Heart right ventricle (tissue), 16 donors: ENCODE measurements around the gene AMN1. TPM values are rescaled to one million over a fixed set of nuclear protein-coding genes. Genes with fewer than 3 reads are reported as not detected.
"Not testable (repeated sequence)": the region's sequence is repeated elsewhere in the genome, so short reads cannot be mapped to it uniquely, and the experiment has no call there.

Experiments used
- ATAC-seq, 8 donors: fragments of 200-7000 bp; cut with Tn5 transposase; one replicate each; pipeline ENCODE4 v1.9.1; 2020; ENCODE audit warnings: mild to moderate bottlenecking in 8 of 8, moderate library complexity in 8 of 8, moderate number of reproducible peaks in 1 of 8
- DNase-seq, 2 donors: peaks; one replicate each; pipeline ENCODE4 v3.0.0-alpha.2; 2020
- H3K27ac ChIP-seq, 10 donors: fragments of 200-600 bp; sonication (generic) in 2 of 10; one replicate each; pipeline versions ENCODE4 v1.5.0 to v1.8.0; 2020 to 2022; ENCODE audit warnings: mild to moderate bottlenecking in 3 of 10
- H3K27me3 ChIP-seq, 7 donors: fragments of 200-600 bp; one replicate each; pipeline ENCODE4 v1.8.0; 2021 to 2022; ENCODE audit warnings: mild to moderate bottlenecking in 2 of 7
- H3K36me3 ChIP-seq, 9 donors: fragments of 200-600 bp; sonication (generic) in 1 of 9; one replicate each; pipeline versions ENCODE4 v1.5.0 to v1.8.0; 2020 to 2022; ENCODE audit warnings: mild to moderate bottlenecking in 2 of 9
- H3K4me1 ChIP-seq, 9 donors: fragments of 200-600 bp; sonication (generic) in 1 of 9; one replicate each; pipeline versions ENCODE4 v1.5.0 to v1.8.0; 2020 to 2022; ENCODE audit warnings: mild to moderate bottlenecking in 4 of 9
- H3K4me3 ChIP-seq, 10 donors: fragments of 200-600 bp; sonication (generic) in 2 of 10; one replicate each; pipeline versions ENCODE4 v1.5.0 to v1.8.0; 2020 to 2022; ENCODE audit warnings: mild to moderate bottlenecking in 7 of 10, moderate library complexity in 2 of 10
- H3K9me3 ChIP-seq, 11 donors: fragments of 200-600 bp in 10 of 11; sonication (generic) in 2 of 11; one replicate each; pipeline versions ENCODE4 v1.5.0 to v1.8.0; 2013 to 2022; ENCODE audit warnings: mild to moderate bottlenecking in 2 of 11, control low read depth in 1 of 11, moderate library complexity in 1 of 11
- CTCF ChIP-seq, 9 donors: fragments of 200-600 bp; sonication (generic) in 2 of 9; IDR thresholded peaks; one replicate each; pipeline versions ENCODE4 v1.5.0 to v1.8.0; 2021 to 2022; ENCODE audit warnings: antibody characterized with exemption in 9 of 9, mild to moderate bottlenecking in 5 of 9, moderate library complexity in 1 of 9
- WGBS, 2 donors: extraction: QIAGEN DNeasy Blood & Tissue Kit; methylation state at CpG; one replicate each; pipeline ENCODE4 v1.1.7; 2013; ENCODE audit warnings: inconsistent platforms in 1 of 2; 5-methylcytosine and 5-hydroxymethylcytosine counted together
- intact Hi-C, 10 donors: fragments of 100-400 bp; cut with DNase I; formaldehyde crosslinking; loops; one replicate each; pipeline versions ENCODE4 v1.11.1 to v1.14.2; 2022
- polyA plus RNA-seq, 2 donors: library from polyadenylated mRNA; stranded (reverse); fragments of 200-250 nt; gene quantifications; one replicate each; pipeline ENCODE4 v1.2.3, GENCODE V29; 2013
- total RNA-seq, 10 donors: library from RNA; stranded (reverse); fragmentation: NEBNext Ultra II Directional in 3 of 10; extraction: Animal tissue kit (Norgen Biotek cat#: 25700) in 3 of 10; gene quantifications; one replicate each; pipeline versions ENCODE4 v1.2.1 to v1.2.4, GENCODE V29; 2021 to 2023
- donor health status: Arrhythmogenic right ventricular cardiomyopathy.
- donor health status: ischemic (EF 13 %, LVEDD 7.1; RV severe dilation, severe dysfunction).
- donor health status: healthy with polysubstance abuse.
- donor health status: DM: no; HTN: yes; CAD: no.
- donor health status: DM: no; HTN: no; CAD: no.
- donor health status: ischemic (EF 25% LVEDD 6.9; RV normal size, moderate dysfunction).
- donor health status: ischemic (EF 25% LVEDD 5.7; RV mildly dilated, moderate dysfunction).
- donor health status: healthy.
- donor health status: DM: yes; HTN: yes; CAD: no.
- donor health status: Ischemic cardiomyopathy.
- donor health status: ischemic (EF 35%, LVEDD 5.7; RV mildly dilated, moderate dysfunction).
- donor health status: nonischemic (EF 11% LVEDD 7.7; RV severe dilation, severe dysfunction).
- donor health status: DM: yes; HTN: yes; CAD: no.
- donor health status: PGD.
- donor health status: ischemic (EF 29% LVEDD 5.4; RV normal size, mild dysfunction).
- donor health status: nonischemic (EF 23%, LVEDD 6.1; RV moderate dilation, normal function).

AMN1 gene
- total and polyA plus RNA-seq, 12 donors = 11.3 to 24.9 (median 14.0) TPM

GRCh38 chr12:31705621-31706020, 23.2 kb downstream of the AMN1 start:
- intact Hi-C loops = no loop called here
- WGBS, 2 donors = 70 to 80% methylated on average over 2 of the region's 2 CpGs

GRCh38 chr12:31702047-31702446, 26.8 kb downstream of the AMN1 start:
- Histone ChIP-seq H3K9me3 (peaks cover 0 to under 1% (median 0%) of the 10 kb centered on the region in 11 donors), H3K27me3 (no peaks in the 10 kb centered on the region), H3K36me3 (peaks cover 0 to 47% (median 20%) of the 10 kb centered on the region in 9 donors), H3K4me3 (no peak overlapping the region), H3K4me1 (no peaks in the 10 kb centered on the region), H3K27ac (no peak overlapping the region)
- DNase-seq = no peak
- no peak for ATAC-seq
- TF ChIP-seq CTCF (IDR thresholded peaks at IDR 0.05) = peak in 4 of 9 donors; percentile 10 to 49 (median 33)
- intact Hi-C loops = no loop called here

More at GRCh38 chr12:31705621-31706020, 23.2 kb downstream of the AMN1 start:
- ATAC-seq (no peak), DNase-seq (no peak)
- peaks cover 0 to 37% (median 17%) of the 10 kb centered on the region in 9 donors for H3K36me3 ChIP-seq
- no peaks in the 10 kb centered on the region for H3K4me1 ChIP-seq
- H3K4me3 ChIP-seq = no peak overlapping the region
- peaks cover 0 to 27% (median 15%) of the 10 kb centered on the region in 11 donors for H3K9me3 ChIP-seq
- H3K27ac ChIP-seq = no peak overlapping the region
- TF ChIP-seq CTCF (IDR thresholded peaks at IDR 0.05) = no peak
- H3K27me3 ChIP-seq = no peaks in the 10 kb centered on the region

- Histone ChIP-seq H3K4me1 (peaks cover 0 to 10% (median 0%) of the 10 kb centered on the region in 9 donors), H3K9me3 (peaks cover 0 to 17% (median 4%) of the 10 kb centered on the region in 11 donors), H3K36me3 (peaks cover 0 to 97% (median 17%) of the 10 kb centered on the region in 9 donors)
- not testable (repeated sequence) for ATAC-seq, DNase-seq, H3K27me3 ChIP-seq, H3K27ac ChIP-seq, H3K4me3 ChIP-seq
- intact Hi-C loops = loop anchor here in 5 of 10 donors (10.0 kb wide), 5 partner anchors 265 to 615 kb away; partner anchors contain the start of gene RESF1 (in 1 of the 5)
- 97 to 98% methylated on average over 3 of the region's 3 CpGs for WGBS, 2 donors
Measured at GRCh38 chr12:31689921-31690320, 38.9 kb downstream of the AMN1 start.

- Histone ChIP-seq H3K9me3 (peaks cover 0 to 39% (median 17%) of the 10 kb centered on the region in 11 donors), H3K27ac (peak overlapping the region in 1 of 10 donors; percentile 58), H3K4me1 (peaks cover 0 to 10% (median 0%) of the 10 kb centered on the region in 9 donors), H3K36me3 (peaks cover 0 to 94% (median 29%) of the 10 kb centered on the region in 9 donors), H3K27me3 (no peaks in the 10 kb centered on the region), H3K4me3 (no peak overlapping the region)
- ATAC-seq (peak in 4 of 8 donors; percentile 24 to 37 (median 27)), DNase-seq (no peak)
- 86 to 88% methylated on average over 3 of the region's 3 CpGs for WGBS, 2 donors
- no peak for TF ChIP-seq CTCF (IDR thresholded peaks at IDR 0.05)
- intact Hi-C loops = loop anchor here in 5 of 10 donors (10.0 kb wide), 5 partner anchors 268 to 618 kb away; partner anchors contain the start of gene RESF1 (in 1 of the 5)
Measured at GRCh38 chr12:31687101-31687527, 41.7 kb downstream of the AMN1 start.

GRCh38 chr12:31685801-31686200, 43.0 kb downstream of the AMN1 start:
- Histone ChIP-seq H3K9me3 (peaks cover 0 to 40% (median 17%) of the 10 kb centered on the region in 11 donors), H3K27me3 (no peaks in the 10 kb centered on the region), H3K27ac (peak overlapping the region in 1 of 10 donors; percentile 24), H3K36me3 (peaks cover 0 to 84% (median 29%) of the 10 kb centered on the region in 9 donors), H3K4me1 (peaks cover 0 to 10% (median 0%) of the 10 kb centered on the region in 9 donors), H3K4me3 (no peak overlapping the region)
- WGBS, 2 donors = 85 to 98% methylated on average over 3 of the region's 3 CpGs
- intact Hi-C loops = loop anchor here in 5 of 10 donors (10.0 kb wide), 5 partner anchors 269 to 619 kb away; partner anchors contain the start of gene RESF1 (in 1 of the 5)
- no peak for TF ChIP-seq CTCF (IDR thresholded peaks at IDR 0.05)
- DNase-seq (no peak), ATAC-seq (no peak)
